ENCODE results near the gene HECA. TPM values are rescaled to one million over a fixed set of nuclear protein-coding genes. Genes with fewer than 3 reads are reported as not detected.

HECA gene
- 10 to 100 TPM; 23.6 to 42.0 (median 33.0) TPM for total RNA-seq

GRCh38 chr6:139134817-139135577 is at the start of gene HECA:
Gene HECA, plus strand, starts transcription at chr6:139135080. Its CDS starts 317 bp downstream, at chr6:139135397.
- intact Hi-C loops (cut with DNase I) = no loop called here
- H3K4me1 ChIP-seq = peaks cover 11 to 32% of the 10 kb centered on the region in 2 donors

GRCh38 chr6:139091826-139092225 is 43.1 kb upstream of the HECA start:
- H3K4me3 ChIP-seq (replicated peaks in 1 of 3) = no peak overlapping the region
- H3K36me3 ChIP-seq = no peaks in the 10 kb centered on the region
- intact Hi-C loops (cut with DNase I) = no loop called here
- DNase-seq = no peak
- H3K27me3 ChIP-seq = no peaks in the 10 kb centered on the region
- TF ChIP-seq CTCF (IDR thresholded peaks at IDR 0.05) (no peak), POLR2A (IDR thresholded peaks at IDR 0.05) (no peak)
- no peaks in the 10 kb centered on the region for H3K4me1 ChIP-seq
- WGBS, 2 donors = 91 to 93% methylated on average over 1 of the region's 1 CpG
- H3K9me3 ChIP-seq = no peaks in the 10 kb centered on the region
- no peak overlapping the region for H3K27ac ChIP-seq

More at GRCh38 chr6:139134817-139135577, at the start of gene HECA:
- Histone ChIP-seq H3K27me3 (no peaks in the 10 kb centered on the region), H3K36me3 (no peaks in the 10 kb centered on the region), H3K4me3 (replicated peaks in 1 of 3) (peak within 1 kb of the TSS; percentile 63 to 95 (median 72)), H3K9me3 (no peaks in the 10 kb centered on the region), H3K27ac (peak within 1 kb of the TSS; percentile 86 to 96 (median 93))
- TF ChIP-seq CTCF (IDR thresholded peaks at IDR 0.05) (peak in 2 of 6 experiments; percentile 17 to 52), POLR2A (IDR thresholded peaks at IDR 0.05) (peak; percentile 37 to 97)
- peak; percentile 97 to 99 for DNase-seq
- WGBS, 2 donors = 5 to 8% methylated on average over 12 to 16 of the region's 105 CpGs

- H3K36me3 ChIP-seq = no peaks in the 10 kb centered on the region
- intact Hi-C loops (cut with DNase I) = no loop called here
- no peak for TF ChIP-seq CTCF (IDR thresholded peaks at IDR 0.05)
Measured at GRCh38 chr6:139099984-139100383, 34.9 kb upstream of the HECA start.

GRCh38 chr6:139107051-139107450 is 27.8 kb upstream of the HECA start:
- Histone ChIP-seq H3K27ac (no peak overlapping the region), H3K9me3 (no peaks in the 10 kb centered on the region), H3K36me3 (no peaks in the 10 kb centered on the region), H3K4me3 (replicated peaks in 1 of 3) (no peak overlapping the region), H3K4me1 (no peaks in the 10 kb centered on the region), H3K27me3 (no peaks in the 10 kb centered on the region)
- 89 to 95% methylated on average over 6 of the region's 6 CpGs for whole genome bisulfite sequencing, 2 donors
- no peak for DNase-seq
- intact Hi-C loops (cut with DNase I) = no loop called here
- no peak for TF ChIP-seq POLR2A (IDR thresholded peaks at IDR 0.05)
- no peak for TF ChIP-seq CTCF (IDR thresholded peaks at IDR 0.05)

More at GRCh38 chr6:139099984-139100383, 34.9 kb upstream of the HECA start:
- Histone ChIP-seq H3K27ac (no peak overlapping the region), H3K27me3 (no peaks in the 10 kb centered on the region), H3K4me1 (no peaks in the 10 kb centered on the region), H3K9me3 (no peaks in the 10 kb centered on the region), H3K4me3 (replicated peaks in 1 of 3) (no peak overlapping the region)
- WGBS, 2 donors = 83 to 86% methylated on average over 2 of the region's 2 CpGs
- DNase-seq = no peak

- Histone ChIP-seq H3K27ac (no peak overlapping the region), H3K36me3 (no peaks in the 10 kb centered on the region), H3K4me3 (replicated peaks in 1 of 3) (no peak overlapping the region), H3K9me3 (no peaks in the 10 kb centered on the region), H3K27me3 (no peaks in the 10 kb centered on the region), H3K4me1 (no peaks in the 10 kb centered on the region)
- WGBS, 2 donors = 90 to 91% methylated on average over 8 of the region's 8 CpGs
- no peak for DNase-seq
- intact Hi-C loops (cut with DNase I) = no loop called here
- no peak for TF ChIP-seq POLR2A (IDR thresholded peaks at IDR 0.05)
- TF ChIP-seq CTCF (IDR thresholded peaks at IDR 0.05) = no peak
Measured at GRCh38 chr6:139108378-139108777, 26.5 kb upstream of the HECA start.

Measured in thyroid gland (tissue), 4 donors.